Head of caudate nucleus (tissue), 42 donors: Measurements from ENCODE around the gene FBXL13.
A peak's percentile ranks its signal among the peaks of the same experiment; 100 is the strongest.
"Not testable (repeated sequence)": the region's sequence is repeated elsewhere in the genome, so short reads cannot be mapped to it uniquely, and the experiment has no call there.

Experiments used
- DNase-seq, 42 donors: peaks; one replicate each; pipeline versions ENCODE4 v3.0.0 to v3.0.0-alpha.2; 2020 to 2021; ENCODE audit warnings: mixed read lengths in 7 of 42
- intact Hi-C: fragments of 100-400 bp; cut with DNase I; formaldehyde crosslinking; loops from one replicate; pipeline ENCODE4 v1.15.0; 2022

Gene FBXL13

GRCh38 chr7:103037823-103038739, 36.5 kb downstream of the FBXL13 start:
- intact Hi-C loops: not testable (repeated sequence)

GRCh38 chr7:103037476-103037822, 37.1 kb downstream of the FBXL13 start:
- intact Hi-C loops: no loop called here
- DNase-seq: no peak

More at GRCh38 chr7:103037823-103038739, 36.5 kb downstream of the FBXL13 start:
- not testable (repeated sequence) for DNase-seq

GRCh38 chr7:103034318-103034717, 40.3 kb downstream of the FBXL13 start:
- intact Hi-C loops, DNase-seq: not testable (repeated sequence)

- DNase-seq: no peak
- intact Hi-C loops: no loop called here
Observed at GRCh38 chr7:103031781-103032180, 42.8 kb downstream of the FBXL13 start.

- intact Hi-C loops: no loop called here
- no peak for DNase-seq
Observed at GRCh38 chr7:103031024-103031423, 43.6 kb downstream of the FBXL13 start.

GRCh38 chr7:103025341-103025740, 49.3 kb downstream of the FBXL13 start:
- no peak for DNase-seq
- intact Hi-C loops: no loop called here

GRCh38 chr7:103023578-103023977, 51.0 kb downstream of the FBXL13 start:
- DNase-seq, intact Hi-C loops: not testable (repeated sequence)

- intact Hi-C loops, DNase-seq: not testable (repeated sequence)
Observed at GRCh38 chr7:103021490-103021889, 53.1 kb downstream of the FBXL13 start.

- intact Hi-C loops, DNase-seq: not testable (repeated sequence)
Observed at GRCh38 chr7:103020876-103021275, 53.7 kb downstream of the FBXL13 start.

- intact Hi-C loops, DNase-seq: not testable (repeated sequence)
Observed at GRCh38 chr7:103018295-103018694, 56.3 kb downstream of the FBXL13 start.

GRCh38 chr7:103011650-103012049, 62.9 kb downstream of the FBXL13 start:
- DNase-seq: no peak
- intact Hi-C loops: no loop called here

- no peak for DNase-seq
Observed at GRCh38 chr7:103010211-103010610, 64.4 kb downstream of the FBXL13 start.

GRCh38 chr7:103009466-103010185, 65.0 kb downstream of the FBXL13 start:
- intact Hi-C loops: no loop called here
- peak in 1 of 42 donors; percentile 4 for DNase-seq

More at GRCh38 chr7:103010211-103010610, 64.4 kb downstream of the FBXL13 start:
- intact Hi-C loops: no loop called here

GRCh38 chr7:103003004-103003403, 71.6 kb downstream of the FBXL13 start:
- no peak for DNase-seq
- intact Hi-C loops: no loop called here

- DNase-seq: no peak
- intact Hi-C loops: no loop called here
Observed at GRCh38 chr7:103001210-103001609, 73.4 kb downstream of the FBXL13 start.

- intact Hi-C loops: no loop called here
- no peak for DNase-seq
Observed at GRCh38 chr7:102996957-102997356, 77.6 kb downstream of the FBXL13 start.

- intact Hi-C loops: not testable (repeated sequence)
Observed at GRCh38 chr7:102995609-102996008, 79.0 kb downstream of the FBXL13 start.

GRCh38 chr7:102994567-102994966, 80.0 kb downstream of the FBXL13 start:
- intact Hi-C loops: no loop called here
- DNase-seq: no peak

More at GRCh38 chr7:102995609-102996008, 79.0 kb downstream of the FBXL13 start:
- DNase-seq: not testable (repeated sequence)

GRCh38 chr7:102993718-102994029, 80.9 kb downstream of the FBXL13 start:
- no peak for DNase-seq
- intact Hi-C loops: no loop called here
